SK-N-SH (cell line): ENCODE data around the gene ISG20. TPM values are rescaled to one million over a fixed set of nuclear protein-coding genes. Genes with fewer than 3 reads are reported as not detected.

Experiments
- CTCF ChIA-PET: fragments of 300-600, 350-600 bp; formaldehyde crosslinking; extraction: SDS; loops from one replicate; lab custom pipeline; 2021; lab: Yijun Ruan, JAX
- POLR2A ChIA-PET: fragments of 350-600 bp; sonication (Branson Sonifier 250); formaldehyde crosslinking; extraction: SDS; loops from one replicate; lab custom pipeline; 2020; ENCODE audit warnings: antibody characterized with exemption, inconsistent platforms; lab: Yijun Ruan, JAX
- DNase-seq: peaks from one replicate; pipeline ENCODE4 v3.0.0; 2012
- H2AFZ ChIP-seq: fragments of 200-600 bp; sonication (generic); 2 replicates; pipeline ENCODE4 v1.8.1; 2016; ENCODE audit warnings: antibody characterized with exemption, mild to moderate bottlenecking, low read depth
- H3F3A ChIP-seq: fragments of 200-600 bp; sonication (generic); replicated peaks from 2 replicates; pipeline ENCODE3; 2016; ENCODE audit warnings: antibody characterized with exemption, mild to moderate bottlenecking; ENCODE audit not compliant: insufficient read depth
- H3K27ac ChIP-seq, 2 experiments: fragments of 200-500 bp in 1 of 2; fragments of 200-600 bp in 1 of 2; sonication (Bioruptor generic) in 1 of 2; sonication (generic), shearing (Covaris generic) in 1 of 2; 2 replicates each; pipeline versions ENCODE4 v1.5.1 to v1.6.1; 2014 to 2016; ENCODE audit warnings: low read depth in 2 of 2, inconsistent platforms in 1 of 2, low read length in 1 of 2, mild to moderate bottlenecking in 1 of 2, mixed read lengths in 1 of 2
- H3K27me3 ChIP-seq: fragments of 200-600 bp; sonication (generic), shearing (Covaris generic); 2 replicates; pipeline ENCODE4 v1.6.1; 2016; ENCODE audit warnings: mixed run types; ENCODE audit not compliant: insufficient read depth
- H3K36me3 ChIP-seq, 2 experiments: fragments of 200-500 bp in 1 of 2; fragments of 200-600 bp in 1 of 2; sonication (Bioruptor generic) in 1 of 2; sonication (generic) in 1 of 2; replicated peaks in 1 of 2; 2 replicates each; pipeline versions ENCODE3 to v1.5.1; 2014 to 2016; ENCODE audit warnings: low read length in 1 of 2, mild to moderate bottlenecking in 1 of 2; ENCODE audit not compliant: insufficient read depth in 2 of 2, control insufficient read depth in 1 of 2
- H3K4me1 ChIP-seq, 2 experiments: fragments of 200-500 bp in 1 of 2; fragments of 200-600 bp in 1 of 2; sonication (Bioruptor generic) in 1 of 2; sonication (generic), shearing (Covaris generic) in 1 of 2; 2 replicates each; pipeline versions ENCODE4 v1.5.1 to v1.6.1; 2014 to 2016; ENCODE audit warnings: low read depth in 1 of 2, low read length in 1 of 2, mixed run types in 1 of 2; ENCODE audit not compliant: insufficient read depth in 2 of 2, control insufficient read depth in 1 of 2
- H3K4me2 ChIP-seq: fragments of 200-600 bp; sonication (generic), shearing (Covaris generic); 2 replicates; pipeline ENCODE4 v1.6.1; 2017; ENCODE audit warnings: mixed run types
- H3K4me3 ChIP-seq, 2 experiments: fragments of 200-500 bp in 1 of 2; fragments of 200-600 bp in 1 of 2; sonication (Bioruptor generic) in 1 of 2; sonication (generic), shearing (Covaris generic) in 1 of 2; 2 replicates each; pipeline versions ENCODE4 v1.5.1 to v1.8.1; 2014 to 2016; ENCODE audit warnings: low read depth in 2 of 2, inconsistent platforms in 1 of 2, low read length in 1 of 2, mild to moderate bottlenecking in 1 of 2, mixed read lengths in 1 of 2, moderate library complexity in 1 of 2
- H3K79me2 ChIP-seq: fragments of 200-600 bp; sonication (generic); 2 replicates; pipeline ENCODE4 v1.8.1; 2017; ENCODE audit warnings: mild to moderate bottlenecking; ENCODE audit not compliant: insufficient read depth
- H3K9ac ChIP-seq: fragments of 200-600 bp; sonication (generic); 2 replicates; pipeline ENCODE4 v1.6.1; 2017; ENCODE audit warnings: mixed run types
- H3K9me2 ChIP-seq: fragments of 200-600 bp; sonication (generic); 2 replicates; pipeline ENCODE4 v1.6.1; 2017; ENCODE audit warnings: mixed run types
- H3K9me3 ChIP-seq: fragments of 200-600 bp; sonication (generic); 2 replicates; pipeline ENCODE4 v1.6.1; 2017; ENCODE audit warnings: mixed run types, mild to moderate bottlenecking, moderate library complexity
- H4K20me1 ChIP-seq: fragments of 200-600 bp; sonication (generic); 2 replicates; pipeline ENCODE4 v1.6.1; 2017; ENCODE audit warnings: mild to moderate bottlenecking, mixed run types; ENCODE audit not compliant: insufficient read depth
- FOSL2 ChIP-seq: IDR thresholded peaks from 2 replicates; pipeline ENCODE4 v1.4.0; 2012; ENCODE audit warnings: low read depth, mild to moderate bottlenecking, moderate library complexity, borderline replicate concordance
- GABPA ChIP-seq: IDR thresholded peaks from 2 replicates; pipeline ENCODE4 v1.4.0; 2012; ENCODE audit warnings: low read depth, mild to moderate bottlenecking
- MEF2A ChIP-seq: IDR thresholded peaks from 2 replicates; pipeline ENCODE4 v1.4.0; 2012; ENCODE audit warnings: low read depth, borderline replicate concordance
- NFIC ChIP-seq: IDR thresholded peaks from 2 replicates; pipeline ENCODE4 v1.4.0; 2012; ENCODE audit warnings: borderline replicate concordance
- NRF1 ChIP-seq: IDR thresholded peaks from 2 replicates; pipeline ENCODE4 v1.6.1; 2012; ENCODE audit warnings: low read depth, mild to moderate bottlenecking, low read length
- RCOR1 ChIP-seq: fragments of 150-350 bp; IDR thresholded peaks from 2 replicates; pipeline ENCODE4 v1.6.1; 2017; ENCODE audit warnings: antibody characterized with exemption, low read length
- SIN3A ChIP-seq: IDR thresholded peaks from 2 replicates; pipeline ENCODE4 v1.6.1; 2012; ENCODE audit warnings: low read depth, mild to moderate bottlenecking, low read length, moderate library complexity, borderline replicate concordance
- YY1 ChIP-seq: IDR thresholded peaks from 2 replicates; pipeline ENCODE4 v1.4.0; 2012; ENCODE audit warnings: low read depth, mild to moderate bottlenecking
- ZBTB33 ChIP-seq: IDR thresholded peaks from 2 replicates; pipeline ENCODE4 v1.4.0; 2012; ENCODE audit warnings: low read depth, borderline replicate concordance
- WGBS: methylation state at CpG from one replicate; pipeline ENCODE4 v1.1.6; 2017; ENCODE audit warnings: low lambda C conversion rate; 5-methylcytosine and 5-hydroxymethylcytosine counted together
- polyA plus RNA-seq, 3 experiments: library from polyadenylated mRNA; depleted of rRNA; stranded (reverse); fragments of >200 nt; gene quantifications; 2 replicates each; pipeline ENCODE4 v1.2.3, GENCODE V29; 2012
- TF ChIP-seq, protein P1 (sequence below): IDR thresholded peaks from 2 replicates; pipeline ENCODE4 v1.6.1; 2012; ENCODE audit warnings: mild to moderate bottlenecking, low read depth, low read length, moderate library complexity
- TF ChIP-seq, protein P2 (sequence below): fragments of 200-600 bp; sonication (generic); IDR thresholded peaks from 2 replicates; pipeline ENCODE4 v1.6.1; 2017; ENCODE audit warnings: antibody characterized with exemption, mild to moderate bottlenecking, moderate library complexity
- TF ChIP-seq, protein P3 (sequence below): IDR thresholded peaks from 2 replicates; pipeline ENCODE4 v1.4.0; 2012; ENCODE audit warnings: low read depth, borderline replicate concordance

Gene ISG20
- polyA plus RNA-seq, 1 of the 3 experiments (the other 2 are of a cell fraction) = 2.0 TPM

GRCh38 chr15:88644741-88645140 is 5.9 kb downstream of the ISG20 start:
- Histone ChIP-seq H3K4me2 (no peak overlapping the region), H3K9ac (no peak overlapping the region), H3K9me2 (no peaks in the 10 kb centered on the region), H3K27me3 (no peaks in the 10 kb centered on the region), H3K9me3 (no peaks in the 10 kb centered on the region), H3K4me1 (peaks cover 6 to 16% of the 10 kb centered on the region in 2 experiments; a peak in 2 of 4 replicates), H3F3A (peaks cover 5% of the 10 kb centered on the region), H3K27ac (no peak overlapping the region), H3K36me3 (no peaks in the 10 kb centered on the region), H3K4me3 (no peak overlapping the region), H2AFZ (no peak overlapping the region), H3K79me2 (peaks cover under 1% of the 10 kb centered on the region; the same call in 1 of the 2 replicates), H4K20me1 (no peaks in the 10 kb centered on the region)
- TF ChIP-seq MEF2A (no peak), FOSL2 (no peak), NRF1 (no peak), GABPA (no peak), YY1 (no peak), NFIC (no peak), RCOR1 (no peak), SIN3A (no peak), ZBTB33 (no peak)
- TF ChIP-seq, protein P1, sequence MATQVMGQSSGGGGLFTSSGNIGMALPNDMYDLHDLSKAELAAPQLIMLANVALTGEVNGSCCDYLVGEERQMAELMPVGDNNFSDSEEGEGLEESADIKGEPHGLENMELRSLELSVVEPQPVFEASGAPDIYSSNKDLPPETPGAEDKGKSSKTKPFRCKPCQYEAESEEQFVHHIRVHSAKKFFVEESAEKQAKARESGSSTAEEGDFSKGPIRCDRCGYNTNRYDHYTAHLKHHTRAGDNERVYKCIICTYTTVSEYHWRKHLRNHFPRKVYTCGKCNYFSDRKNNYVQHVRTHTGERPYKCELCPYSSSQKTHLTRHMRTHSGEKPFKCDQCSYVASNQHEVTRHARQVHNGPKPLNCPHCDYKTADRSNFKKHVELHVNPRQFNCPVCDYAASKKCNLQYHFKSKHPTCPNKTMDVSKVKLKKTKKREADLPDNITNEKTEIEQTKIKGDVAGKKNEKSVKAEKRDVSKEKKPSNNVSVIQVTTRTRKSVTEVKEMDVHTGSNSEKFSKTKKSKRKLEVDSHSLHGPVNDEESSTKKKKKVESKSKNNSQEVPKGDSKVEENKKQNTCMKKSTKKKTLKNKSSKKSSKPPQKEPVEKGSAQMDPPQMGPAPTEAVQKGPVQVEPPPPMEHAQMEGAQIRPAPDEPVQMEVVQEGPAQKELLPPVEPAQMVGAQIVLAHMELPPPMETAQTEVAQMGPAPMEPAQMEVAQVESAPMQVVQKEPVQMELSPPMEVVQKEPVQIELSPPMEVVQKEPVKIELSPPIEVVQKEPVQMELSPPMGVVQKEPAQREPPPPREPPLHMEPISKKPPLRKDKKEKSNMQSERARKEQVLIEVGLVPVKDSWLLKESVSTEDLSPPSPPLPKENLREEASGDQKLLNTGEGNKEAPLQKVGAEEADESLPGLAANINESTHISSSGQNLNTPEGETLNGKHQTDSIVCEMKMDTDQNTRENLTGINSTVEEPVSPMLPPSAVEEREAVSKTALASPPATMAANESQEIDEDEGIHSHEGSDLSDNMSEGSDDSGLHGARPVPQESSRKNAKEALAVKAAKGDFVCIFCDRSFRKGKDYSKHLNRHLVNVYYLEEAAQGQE = no peak
- TF ChIP-seq, protein P2, sequence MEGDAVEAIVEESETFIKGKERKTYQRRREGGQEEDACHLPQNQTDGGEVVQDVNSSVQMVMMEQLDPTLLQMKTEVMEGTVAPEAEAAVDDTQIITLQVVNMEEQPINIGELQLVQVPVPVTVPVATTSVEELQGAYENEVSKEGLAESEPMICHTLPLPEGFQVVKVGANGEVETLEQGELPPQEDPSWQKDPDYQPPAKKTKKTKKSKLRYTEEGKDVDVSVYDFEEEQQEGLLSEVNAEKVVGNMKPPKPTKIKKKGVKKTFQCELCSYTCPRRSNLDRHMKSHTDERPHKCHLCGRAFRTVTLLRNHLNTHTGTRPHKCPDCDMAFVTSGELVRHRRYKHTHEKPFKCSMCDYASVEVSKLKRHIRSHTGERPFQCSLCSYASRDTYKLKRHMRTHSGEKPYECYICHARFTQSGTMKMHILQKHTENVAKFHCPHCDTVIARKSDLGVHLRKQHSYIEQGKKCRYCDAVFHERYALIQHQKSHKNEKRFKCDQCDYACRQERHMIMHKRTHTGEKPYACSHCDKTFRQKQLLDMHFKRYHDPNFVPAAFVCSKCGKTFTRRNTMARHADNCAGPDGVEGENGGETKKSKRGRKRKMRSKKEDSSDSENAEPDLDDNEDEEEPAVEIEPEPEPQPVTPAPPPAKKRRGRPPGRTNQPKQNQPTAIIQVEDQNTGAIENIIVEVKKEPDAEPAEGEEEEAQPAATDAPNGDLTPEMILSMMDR = no peak
- TF ChIP-seq, protein P3, sequence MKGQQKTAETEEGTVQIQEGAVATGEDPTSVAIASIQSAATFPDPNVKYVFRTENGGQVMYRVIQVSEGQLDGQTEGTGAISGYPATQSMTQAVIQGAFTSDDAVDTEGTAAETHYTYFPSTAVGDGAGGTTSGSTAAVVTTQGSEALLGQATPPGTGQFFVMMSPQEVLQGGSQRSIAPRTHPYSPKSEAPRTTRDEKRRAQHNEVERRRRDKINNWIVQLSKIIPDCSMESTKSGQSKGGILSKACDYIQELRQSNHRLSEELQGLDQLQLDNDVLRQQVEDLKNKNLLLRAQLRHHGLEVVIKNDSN = no peak
- DNase-seq = no peak
- ChIA-PET CTCF (interaction anchor here (1.9 kb wide), 1 partner anchor 12 kb away, joined by 10 read pairs; no protein-coding TSS in a partner anchor), POLR2A (no interaction called here)
- WGBS = 90% methylated on average over 8 of the region's 9 CpGs
